HG03439 (cell line): ENCODE measurements around the gene SPINK2.

Experiments used
- ATAC-seq: cut with Tn5 transposase; IDR thresholded peaks from one replicate; pipeline ENCODE4 v1.9.1; 2021; ENCODE audit warnings: mild to moderate bottlenecking, moderate library complexity; ENCODE audit not compliant: unreplicated experiment

SPINK2 gene

GRCh38 chr4:56821381-56822243 lies at the start of gene SPINK2:
Gene SPINK2 (minus strand): TSS chr4:56821701. CDS start chr4:56821662, 39 bp downstream.
- peak; percentile 40 for ATAC-seq

- no peak for ATAC-seq
These were observed 49.4 kb upstream of the SPINK2 start for GRCh38 chr4:56870946-56871345.

- no peak for ATAC-seq
These were observed 42.1 kb upstream of the SPINK2 start for GRCh38 chr4:56863441-56864139.

GRCh38 chr4:56861360-56861759 lies 39.9 kb upstream of the SPINK2 start:
- ATAC-seq, result no peak

- peak; percentile 43 for ATAC-seq
These were observed 39.3 kb upstream of the SPINK2 start for GRCh38 chr4:56860781-56861180.

- ATAC-seq, result no peak
These were observed 38.3 kb upstream of the SPINK2 start for GRCh38 chr4:56859841-56860240.

- ATAC-seq, result no peak
These were observed 36.3 kb upstream of the SPINK2 start for GRCh38 chr4:56857601-56858309.

- no peak for ATAC-seq
These were observed 35.2 kb upstream of the SPINK2 start for GRCh38 chr4:56856656-56857055.

GRCh38 chr4:56850910-56851309 lies 29.4 kb upstream of the SPINK2 start:
- no peak for ATAC-seq

- ATAC-seq, result no peak
These were observed 23.5 kb upstream of the SPINK2 start for GRCh38 chr4:56844802-56845580.

- no peak for ATAC-seq
These were observed 22.0 kb upstream of the SPINK2 start for GRCh38 chr4:56843421-56843899.

- ATAC-seq, result no peak
These were observed 19.1 kb upstream of the SPINK2 start for GRCh38 chr4:56840559-56840958.

GRCh38 chr4:56828784-56829535 lies 7.5 kb upstream of the SPINK2 start:
- peak; percentile 80 for ATAC-seq

- ATAC-seq, result no peak
These were observed 2.6 kb upstream of the SPINK2 start for GRCh38 chr4:56823933-56824600.

GRCh38 chr4:56818797-56819196 lies 2.7 kb downstream of the SPINK2 start:
- ATAC-seq, result no peak

GRCh38 chr4:56817840-56818491 lies 3.5 kb downstream of the SPINK2 start:
- peak; percentile 76 for ATAC-seq

GRCh38 chr4:56806666-56807065 lies 14.8 kb downstream of the SPINK2 start:
- ATAC-seq, result no peak

GRCh38 chr4:56804551-56804950 lies 16.9 kb downstream of the SPINK2 start:
- ATAC-seq, result no peak

GRCh38 chr4:56803471-56803870 lies 18.0 kb downstream of the SPINK2 start:
- ATAC-seq, result no peak
